Endothelial cell of umbilical vein (primary cell): ENCODE measurements around the gene HOMER1. TPM values are rescaled to one million over a fixed set of nuclear protein-coding genes. Genes with fewer than 3 reads are reported as not detected.

Source experiments
- BruUV-seq: library from RNA; stranded (reverse); fragments of 400-500 nt; replicated peaks from 2 replicates; lab custom pipeline; 2021; lab: Mats Ljungman, UMichigan
- CTCF ChIA-PET: fragments of 300-600, 350-600 bp; sonication (Branson Sonifier 250); formaldehyde crosslinking; loops from one replicate; lab custom pipeline; 2021; ENCODE audit warnings: antibody characterized with exemption, inconsistent platforms; lab: Charles Lee
- POLR2A ChIA-PET: fragments of 300-600, 350-600 bp; sonication (Branson Sonifier 250); formaldehyde crosslinking; loops from one replicate; lab custom pipeline; 2021; ENCODE audit warnings: antibody characterized with exemption, inconsistent platforms; lab: Charles Lee
- DNase-seq: peaks from one replicate; pipeline ENCODE4 v3.0.0-alpha.2; 2011; ENCODE audit warnings: low read depth, low spot score
- FAIRE-seq: peaks from 2 replicates; lab custom pipeline; 2011; peaks lifted over from hg19 to GRCh38; lab: Jason Lieb, UNC
- H2AFZ ChIP-seq: 2 replicates; pipeline ENCODE4 v1.6.0; 2012; ENCODE audit warnings: low read depth, low read length, control low read depth, inconsistent platforms
- H3K27ac ChIP-seq: 2 replicates; pipeline ENCODE4 v1.5.1; 2011; ENCODE audit warnings: low read depth, mild to moderate bottlenecking, control low read depth, low read length, moderate library complexity; ENCODE audit not compliant: insufficient read depth
- H3K27me3 ChIP-seq, 2 experiments: 2 replicates each; pipeline versions ENCODE4 v1.6.0 to v1.6.1; 2011; ENCODE audit warnings: low read length in 2 of 2, mixed read lengths in 1 of 2; ENCODE audit not compliant: control insufficient read depth in 2 of 2, insufficient read depth in 2 of 2
- H3K36me3 ChIP-seq, 2 experiments: 2 replicates in 1 of 2; 3 replicates in 1 of 2; pipeline ENCODE4 v1.5.1; 2011; ENCODE audit warnings: low read length in 2 of 2, mild to moderate bottlenecking in 1 of 2, moderate library complexity in 1 of 2; ENCODE audit not compliant: control insufficient read depth in 2 of 2, insufficient read depth in 2 of 2; ENCODE audit errors: extremely low read depth in 1 of 2
- H3K4me1 ChIP-seq: 3 replicates; pipeline ENCODE4 v1.5.1; 2011; ENCODE audit warnings: mild to moderate bottlenecking, low read length; ENCODE audit not compliant: control insufficient read depth, insufficient read depth; ENCODE audit errors: extremely low read depth
- H3K4me2 ChIP-seq: 2 replicates; pipeline ENCODE4 v1.6.1; 2011; ENCODE audit warnings: low read length, control low read depth, mixed read lengths; ENCODE audit not compliant: insufficient read depth
- H3K4me3 ChIP-seq, 3 experiments: fragments of 200-600 bp in 1 of 3; sonication (generic), shearing (Covaris generic) in 1 of 3; replicated peaks in 1 of 3; 2 replicates each; pipeline ENCODE4 v1.5.1; 2011 to 2016; ENCODE audit warnings: control low read depth in 3 of 3, low read length in 3 of 3, mild to moderate bottlenecking in 2 of 3, inconsistent platforms in 1 of 3, low read depth in 1 of 3, moderate library complexity in 1 of 3; ENCODE audit not compliant: insufficient read depth in 1 of 3
- H3K79me2 ChIP-seq: 2 replicates; pipeline ENCODE4 v1.6.0; 2012; ENCODE audit warnings: low read length, inconsistent platforms; ENCODE audit not compliant: control insufficient read depth, insufficient read depth
- H3K9ac ChIP-seq: replicated peaks from 2 replicates; pipeline ENCODE3; 2011; ENCODE audit warnings: low read length, control low read depth; ENCODE audit not compliant: insufficient read depth; ENCODE audit errors: extremely low read depth
- H3K9me1 ChIP-seq: replicated peaks from 3 replicates; pipeline ENCODE4 v1.6.0; 2011; ENCODE audit warnings: mild to moderate bottlenecking, low read length; ENCODE audit not compliant: control insufficient read depth, insufficient read depth; ENCODE audit errors: extremely low read depth
- H3K9me3 ChIP-seq: replicated peaks from 2 replicates; pipeline ENCODE4 v1.5.1; 2012; ENCODE audit warnings: low read length, inconsistent platforms; ENCODE audit not compliant: control insufficient read depth, insufficient read depth
- H4K20me1 ChIP-seq: replicated peaks from 2 replicates; pipeline ENCODE3; 2011; ENCODE audit warnings: mild to moderate bottlenecking, low read length; ENCODE audit not compliant: control insufficient read depth, insufficient read depth; ENCODE audit errors: extremely low read depth
- CTCF ChIP-seq, 2 donors: IDR thresholded peaks; 1 replicate in 1 of 2; 2 replicates in 1 of 2; pipeline ENCODE4 v1.5.1; 2011; ENCODE audit warnings: low read length in 2 of 2, mild to moderate bottlenecking in 2 of 2, moderate library complexity in 2 of 2, control low read depth in 1 of 2, inconsistent platforms in 1 of 2, low read depth in 1 of 2; ENCODE audit not compliant: insufficient read depth in 1 of 2; ENCODE audit errors: extremely low read depth in 1 of 2
- EZH2 ChIP-seq: IDR thresholded peaks from 2 replicates; pipeline ENCODE4 v1.6.1; 2012; ENCODE audit warnings: borderline replicate concordance, low read depth, mild to moderate bottlenecking, moderate library complexity, low read length, inconsistent platforms; ENCODE audit not compliant: severe bottlenecking
- FOS ChIP-seq: IDR thresholded peaks from 2 replicates; pipeline ENCODE4 v1.6.1; 2011; ENCODE audit warnings: mild to moderate bottlenecking, low read length, moderate library complexity, borderline replicate concordance; ENCODE audit not compliant: insufficient read depth
- GATA2 ChIP-seq: IDR thresholded peaks from 2 replicates; pipeline ENCODE4 v1.7.0; 2011; ENCODE audit warnings: low read depth, mild to moderate bottlenecking, moderate library complexity, mixed read lengths, low read length; ENCODE audit not compliant: insufficient read length, insufficient read depth
- JUN ChIP-seq: IDR thresholded peaks from 2 replicates; pipeline ENCODE4 v1.6.1; 2011; ENCODE audit warnings: borderline replicate concordance, low read depth; ENCODE audit not compliant: insufficient read length, insufficient read depth
- MAX ChIP-seq: IDR thresholded peaks from 2 replicates; pipeline ENCODE4 v1.6.1; 2011; ENCODE audit not compliant: insufficient read depth, insufficient read length
- MYC ChIP-seq: IDR thresholded peaks from one replicate; pipeline ENCODE4 v1.6.1; 2011; ENCODE audit warnings: mild to moderate bottlenecking, low read depth, low read length
- POLR2A ChIP-seq: IDR thresholded peaks from 2 replicates; pipeline ENCODE4 v1.6.1; 2012; ENCODE audit warnings: low read depth, mild to moderate bottlenecking, control low read depth, low read length
- POLR2AphosphoS5 ChIP-seq: IDR thresholded peaks from 2 replicates; pipeline ENCODE4 v1.6.1; 2012; ENCODE audit warnings: low read depth, mild to moderate bottlenecking, control low read depth, low read length, moderate library complexity; ENCODE audit not compliant: insufficient read depth
- dilution Hi-C: fragments of 300-500 bp; cut with MboI; formaldehyde crosslinking; loops from one replicate; pipeline ENCODE4 v1.15.0; 2019; ENCODE audit warnings: low sequenced_read_pairs; ENCODE audit not compliant: extremely low pct_ligation_motif_present
- intact Hi-C: fragments of 100-400 bp; cut with micrococcal nuclease; formaldehyde crosslinking; loops from one replicate; pipeline ENCODE4 v1.10.0; 2022
- polyA plus RNA-seq, 4 experiments: library from polyadenylated mRNA; depleted of rRNA in 3 of 4; stranded (reverse) in 3 of 4; unstranded in 1 of 4; fragments of >200 nt; gene quantifications; 2 replicates each; pipeline versions ENCODE4 v1.2.1 to v1.2.3, GENCODE V29; 2011 to 2012; ENCODE audit warnings: missing spikeins in 1 of 4
- total RNA-seq: library from RNA; stranded (reverse); gene quantifications from 2 replicates; pipeline ENCODE4 v1.2.3, GENCODE V29; 2021

The HOMER1 gene
- total and polyA plus RNA-seq, 2 donors (not counting 3 experiments of a cell fraction or from before 2014, with no cell fraction given): 0.57 to 3.9 TPM

GRCh38 chr5:79349881-79350280 is 164.1 kb downstream of the HOMER1 start:
- ChIA-PET POLR2A (no interaction called here), CTCF (no interaction called here)
- Histone ChIP-seq H3K27ac (no peak overlapping the region), H3K9me1 (no peaks in the 10 kb centered on the region), H3K4me2 (no peak overlapping the region), H3K9me3 (no peaks in the 10 kb centered on the region), H3K4me3 (no peak overlapping the region), H3K27me3 (no peaks in the 10 kb centered on the region), H3K79me2 (no peaks in the 10 kb centered on the region), H4K20me1 (no peaks in the 10 kb centered on the region), H3K9ac (no peak overlapping the region), H2AFZ (no peak overlapping the region), H3K4me1 (no peaks in the 10 kb centered on the region), H3K36me3 (no peaks in the 10 kb centered on the region)
- DNase-seq (no peak), FAIRE-seq (no peak)
- intact Hi-C loops (no loop called here), dilution Hi-C loops (no loop called here)
- BruUV-seq: no TSS peak
- TF ChIP-seq CTCF (IDR thresholded peaks at IDR 0.05; ENCODE audit: extremely low read depth in 1 of 2, insufficient read depth in 1 of 2, low read depth in 1 of 2, low read length in 2 of 2) (no peak), EZH2 (no peak), POLR2AphosphoS5 (no peak)

- no peaks in the 10 kb centered on the region for H3K36me3 ChIP-seq
- no peak overlapping the region for H3K9ac ChIP-seq
- no peak overlapping the region for H2AFZ ChIP-seq
- intact Hi-C loops: no loop called here
- H3K4me3 ChIP-seq: no peak overlapping the region
- H3K27ac ChIP-seq: no peak overlapping the region
- no peaks in the 10 kb centered on the region for H3K9me3 ChIP-seq
- TF ChIP-seq MYC (no peak), CTCF (IDR thresholded peaks at IDR 0.05; ENCODE audit: extremely low read depth in 1 of 2, insufficient read depth in 1 of 2, low read depth in 1 of 2, low read length in 2 of 2) (no peak), JUN (no peak), EZH2 (no peak), POLR2AphosphoS5 (no peak), GATA2 (no peak), FOS (no peak), POLR2A (no peak), MAX (no peak)
- BruUV-seq: no TSS peak
- no peak overlapping the region for H3K4me2 ChIP-seq
- FAIRE-seq: no peak
- no peak for DNase-seq
- H3K27me3 ChIP-seq: no peaks in the 10 kb centered on the region
- H3K79me2 ChIP-seq: no peaks in the 10 kb centered on the region
- no peaks in the 10 kb centered on the region for H4K20me1 ChIP-seq
- ChIA-PET CTCF (no interaction called here), POLR2A (no interaction called here)
- H3K9me1 ChIP-seq: no peaks in the 10 kb centered on the region
- dilution Hi-C loops: no loop called here
- no peaks in the 10 kb centered on the region for H3K4me1 ChIP-seq
Observed at GRCh38 chr5:79349047-79349446, 164.9 kb downstream of the HOMER1 start.
